Measurements from ENCODE around the gene PMAIP1.

GRCh38 chr18:59905686-59906091 is 5.9 kb downstream of the PMAIP1 start:
- TF ChIP-seq, protein P1, sequence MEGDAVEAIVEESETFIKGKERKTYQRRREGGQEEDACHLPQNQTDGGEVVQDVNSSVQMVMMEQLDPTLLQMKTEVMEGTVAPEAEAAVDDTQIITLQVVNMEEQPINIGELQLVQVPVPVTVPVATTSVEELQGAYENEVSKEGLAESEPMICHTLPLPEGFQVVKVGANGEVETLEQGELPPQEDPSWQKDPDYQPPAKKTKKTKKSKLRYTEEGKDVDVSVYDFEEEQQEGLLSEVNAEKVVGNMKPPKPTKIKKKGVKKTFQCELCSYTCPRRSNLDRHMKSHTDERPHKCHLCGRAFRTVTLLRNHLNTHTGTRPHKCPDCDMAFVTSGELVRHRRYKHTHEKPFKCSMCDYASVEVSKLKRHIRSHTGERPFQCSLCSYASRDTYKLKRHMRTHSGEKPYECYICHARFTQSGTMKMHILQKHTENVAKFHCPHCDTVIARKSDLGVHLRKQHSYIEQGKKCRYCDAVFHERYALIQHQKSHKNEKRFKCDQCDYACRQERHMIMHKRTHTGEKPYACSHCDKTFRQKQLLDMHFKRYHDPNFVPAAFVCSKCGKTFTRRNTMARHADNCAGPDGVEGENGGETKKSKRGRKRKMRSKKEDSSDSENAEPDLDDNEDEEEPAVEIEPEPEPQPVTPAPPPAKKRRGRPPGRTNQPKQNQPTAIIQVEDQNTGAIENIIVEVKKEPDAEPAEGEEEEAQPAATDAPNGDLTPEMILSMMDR (IDR thresholded peaks at IDR 0.05): no peak
- no peak for TF ChIP-seq POLR2A (IDR thresholded peaks at IDR 0.05)

Measured in thyroid gland (tissue), 4 donors.